HG03469 (cell line): ENCODE results near the gene RAD51.
"Not testable (repeated sequence)": the region's sequence is repeated elsewhere in the genome, so short reads cannot be mapped to it uniquely, and the experiment has no call there.

Experiments used
- ATAC-seq: cut with Tn5 transposase; IDR thresholded peaks from one replicate; pipeline ENCODE4 v1.9.1; 2021; ENCODE audit warnings: mild to moderate bottlenecking, moderate library complexity, moderate number of reproducible peaks; ENCODE audit not compliant: unreplicated experiment

The RAD51 gene

GRCh38 chr15:40694688-40695468 is at the start of gene RAD51:
TSS of gene RAD51 (plus strand) at chr15:40695174. CDS start at chr15:40698759, 3,585 bp downstream.
- ATAC-seq, result peak; percentile 57

GRCh38 chr15:40647523-40647922 is 47.5 kb upstream of the RAD51 start:
- ATAC-seq, result no peak

- no peak for ATAC-seq
These were observed 44.5 kb upstream of the RAD51 start for GRCh38 chr15:40650479-40650878.

GRCh38 chr15:40660686-40661085 is 34.3 kb upstream of the RAD51 start:
- no peak for ATAC-seq

- no peak for ATAC-seq
These were observed 30.1 kb upstream of the RAD51 start for GRCh38 chr15:40664909-40665308.

GRCh38 chr15:40676290-40676689 is 18.7 kb upstream of the RAD51 start:
- ATAC-seq, result not testable (repeated sequence)

- not testable (repeated sequence) for ATAC-seq
These were observed 18.1 kb upstream of the RAD51 start for GRCh38 chr15:40676906-40677305.

- ATAC-seq, result no peak
These were observed 14.8 kb upstream of the RAD51 start for GRCh38 chr15:40680151-40680550.

GRCh38 chr15:40680959-40681358 is 14.0 kb upstream of the RAD51 start:
- not testable (repeated sequence) for ATAC-seq

GRCh38 chr15:40684381-40684780 is 10.6 kb upstream of the RAD51 start:
- ATAC-seq, result no peak

- ATAC-seq, result no peak
These were observed 9.6 kb upstream of the RAD51 start for GRCh38 chr15:40685376-40685775.

- no peak for ATAC-seq
These were observed 5.8 kb upstream of the RAD51 start for GRCh38 chr15:40688932-40689799.

GRCh38 chr15:40691737-40692136 is 3.2 kb upstream of the RAD51 start:
- ATAC-seq, result no peak

- no peak for ATAC-seq
These were observed 878 bp upstream of the RAD51 start for GRCh38 chr15:40693904-40694687.

GRCh38 chr15:40695469-40695890 is 506 bp downstream of the RAD51 start:
- ATAC-seq, result no peak

GRCh38 chr15:40696228-40696627 is 1.3 kb downstream of the RAD51 start:
- ATAC-seq, result no peak

GRCh38 chr15:40697916-40698315 is 2.9 kb downstream of the RAD51 start:
- no peak for ATAC-seq

GRCh38 chr15:40702077-40702476 is 7.1 kb downstream of the RAD51 start:
- no peak for ATAC-seq

- no peak for ATAC-seq
These were observed 11.1 kb downstream of the RAD51 start for GRCh38 chr15:40706121-40706520.

- ATAC-seq, result no peak
These were observed 19.2 kb downstream of the RAD51 start for GRCh38 chr15:40714144-40714543.

GRCh38 chr15:40716165-40716564 is 21.2 kb downstream of the RAD51 start:
- no peak for ATAC-seq
